ENCODE measurements around the gene OR52M1.

Gene OR52M1

GRCh38 chr11:4576880-4577279 is 31.9 kb downstream of the OR52M1 start:
- DNase-seq: no peak

GRCh38 chr11:4577761-4578160 is 32.8 kb downstream of the OR52M1 start:
- DNase-seq: no peak

GRCh38 chr11:4578624-4579023 is 33.6 kb downstream of the OR52M1 start:
- DNase-seq: no peak

- DNase-seq: no peak
Observed at GRCh38 chr11:4580124-4580523, 35.1 kb downstream of the OR52M1 start.

GRCh38 chr11:4581443-4581842 is 36.5 kb downstream of the OR52M1 start, which contains the start of gene OR52I2:
Gene OR52I2 (plus strand): TSS chr11:4581743.
- no peak for DNase-seq

- DNase-seq: no peak
Observed at GRCh38 chr11:4589017-4589416, 44.0 kb downstream of the OR52M1 start.

GRCh38 chr11:4593739-4594138 is 48.7 kb downstream of the OR52M1 start, which contains the start of gene OR52I1:
Gene OR52I1 (plus strand): TSS chr11:4594039. CDS start chr11:4594039, 0 bp downstream.
- DNase-seq: no peak

All from NCI-H1436 (cell line).